GM12891 (cell line): ENCODE data around the gene PCLAF.

ENCODE experiments used
- PAX5 ChIP-seq: IDR thresholded peaks from 2 replicates; pipeline ENCODE4 v1.6.1; 2011; ENCODE audit warnings: low read length, moderate library complexity, mild to moderate bottlenecking; ENCODE audit not compliant: insufficient read depth, severe bottlenecking
- POLR2A ChIP-seq: IDR thresholded peaks from 2 replicates; pipeline ENCODE4 v1.6.1; 2011; ENCODE audit warnings: low read depth, low read length, control low read depth
- POLR2AphosphoS5 ChIP-seq: IDR thresholded peaks from 2 replicates; pipeline ENCODE4 v1.6.1; 2011; ENCODE audit warnings: low read depth, low read length, control low read depth
- POU2F2 ChIP-seq: IDR thresholded peaks from 2 replicates; pipeline ENCODE4 v1.6.1; 2011; ENCODE audit warnings: low read depth, mild to moderate bottlenecking, control low read depth, low read length, moderate library complexity
- SPI1 ChIP-seq: IDR thresholded peaks from 2 replicates; pipeline ENCODE4 v1.6.1; 2011; ENCODE audit warnings: low read depth, low read length, control low read depth
- TAF1 ChIP-seq: IDR thresholded peaks from 2 replicates; pipeline ENCODE4 v1.6.1; 2011; ENCODE audit warnings: low read depth, low read length, control low read depth

- TF ChIP-seq TAF1 (no peak), POLR2A (no peak), POLR2AphosphoS5 (no peak), POU2F2 (no peak), PAX5 (no peak), SPI1 (no peak)
Observed at GRCh38 chr15:64314456-64314855, 66.8 kb downstream of the PCLAF start.
